BLaER1 treated with 17β-estradiol and CSF1 and Interleukin-3, amounts not matched to agents 10 nM and 100 nM (cell line): Measurements from ENCODE around the gene ZNF423.

Source experiments
- H3K27ac ChIP-seq, 11 experiments: shearing (Covaris generic); formaldehyde crosslinking; 2 replicates each; pipeline ENCODE4 v1.8.1; 2022
- H3K27me3 ChIP-seq, 11 experiments: shearing (Covaris generic); formaldehyde crosslinking; 2 replicates each; pipeline ENCODE4 v1.8.1; 2022
- H3K36me3 ChIP-seq, 11 experiments: shearing (Covaris generic); formaldehyde crosslinking; 2 replicates each; pipeline ENCODE4 v1.8.1; 2022
- H3K4me1 ChIP-seq, 10 experiments: shearing (Covaris generic); formaldehyde crosslinking; 2 replicates each; pipeline ENCODE4 v1.8.1; 2022
- H3K4me2 ChIP-seq, 11 experiments: shearing (Covaris generic); formaldehyde crosslinking; 2 replicates each; pipeline ENCODE4 v1.8.1; 2022
- H3K4me3 ChIP-seq, 10 experiments: shearing (Covaris generic); formaldehyde crosslinking; 2 replicates each; pipeline ENCODE4 v1.8.1; 2022
- H3K9ac ChIP-seq, 11 experiments: shearing (Covaris generic); formaldehyde crosslinking; 2 replicates each; pipeline ENCODE4 v1.8.1; 2022
- H3K9me3 ChIP-seq, 11 experiments: shearing (Covaris generic); formaldehyde crosslinking; replicated peaks in 1 of 11; 2 replicates each; pipeline ENCODE4 v1.8.1; 2022
- H4K20me1 ChIP-seq, 11 experiments: shearing (Covaris generic); formaldehyde crosslinking; 2 replicates each; pipeline ENCODE4 v1.8.1; 2022
- Cebpa-rat ChIP-seq, 11 experiments: shearing (Covaris generic); IDR thresholded peaks; 2 replicates each; pipeline ENCODE4 v1.8.1; 2022

ZNF423 gene

GRCh38 chr16:49478616-49479015 lies 377.3 kb downstream of the ZNF423 start:
- Histone ChIP-seq H3K36me3 (no peaks in the 10 kb centered on the region), H4K20me1 (no peaks in the 10 kb centered on the region), H3K9ac (no peak overlapping the region), H3K4me2 (peak overlapping the region in 10 of 11 experiments; percentile 4 to 95 (median 72); a peak in 17 of 22 replicates), H3K27me3 (no peaks in the 10 kb centered on the region), H3K9me3 (peaks cover 0 to 7% (median 0%) of the 10 kb centered on the region in 11 experiments; a peak in 1 of 22 replicates), H3K27ac (peak overlapping the region in 3 of 11 experiments; percentile 50 to 66 (median 58); a peak in 4 of 22 replicates), H3K4me3 (no peak overlapping the region), H3K4me1 (peaks cover under 1 to 37% (median 31%) of the 10 kb centered on the region in 10 experiments; a peak in 19 of 20 replicates)
- TF ChIP-seq Cebpa-rat (IDR thresholded peaks at IDR 0.05) = no peak

GRCh38 chr16:49478107-49478506 lies 377.8 kb downstream of the ZNF423 start:
- Histone ChIP-seq H3K27ac (peak overlapping the region in 4 of 11 experiments; percentile 12 to 66 (median 54); a peak in 8 of 22 replicates), H3K36me3 (no peaks in the 10 kb centered on the region), H3K4me3 (no peak overlapping the region), H3K27me3 (no peaks in the 10 kb centered on the region), H3K9ac (no peak overlapping the region), H3K9me3 (peaks cover 0 to 7% (median 0%) of the 10 kb centered on the region in 11 experiments; a peak in 1 of 22 replicates), H3K4me1 (peaks cover 0 to 32% (median 27%) of the 10 kb centered on the region in 10 experiments; a peak in 16 of 20 replicates), H4K20me1 (no peaks in the 10 kb centered on the region), H3K4me2 (peak overlapping the region in 10 of 11 experiments; percentile 4 to 95 (median 72); a peak in 17 of 22 replicates)
- TF ChIP-seq Cebpa-rat (IDR thresholded peaks at IDR 0.05) = peak in 1 of 11 experiments; percentile 28; a peak in 1 of 22 replicates

GRCh38 chr16:49477250-49477895 lies 378.5 kb downstream of the ZNF423 start:
- peak overlapping the region in 8 of 11 experiments; percentile 59 to 95 (median 72); a peak in 15 of 22 replicates for H3K4me2 ChIP-seq
- no peaks in the 10 kb centered on the region for H3K36me3 ChIP-seq
- peaks cover 0 to 25% (median 21%) of the 10 kb centered on the region in 10 experiments; a peak in 16 of 20 replicates for H3K4me1 ChIP-seq
- peaks cover 0 to 7% (median 0%) of the 10 kb centered on the region in 11 experiments; a peak in 1 of 22 replicates for H3K9me3 ChIP-seq
- no peak for TF ChIP-seq Cebpa-rat (IDR thresholded peaks at IDR 0.05)
- H3K4me3 ChIP-seq = no peak overlapping the region
- H3K27me3 ChIP-seq = no peaks in the 10 kb centered on the region
- peak overlapping the region in 5 of 11 experiments; percentile 12 to 66 (median 50); a peak in 8 of 22 replicates for H3K27ac ChIP-seq
- no peak overlapping the region for H3K9ac ChIP-seq
- no peaks in the 10 kb centered on the region for H4K20me1 ChIP-seq

- no peak overlapping the region for H3K4me3 ChIP-seq
- H3K4me2 ChIP-seq = no peak overlapping the region; a peak in 1 of 22 replicates
- H3K27ac ChIP-seq = no peak overlapping the region
- H3K27me3 ChIP-seq = no peaks in the 10 kb centered on the region
- peaks cover 0 to 33% (median 27%) of the 10 kb centered on the region in 10 experiments; a peak in 16 of 20 replicates for H3K4me1 ChIP-seq
- no peak for TF ChIP-seq Cebpa-rat (IDR thresholded peaks at IDR 0.05)
- no peaks in the 10 kb centered on the region for H4K20me1 ChIP-seq
- no peaks in the 10 kb centered on the region for H3K36me3 ChIP-seq
- peaks cover 0 to 7% (median 0%) of the 10 kb centered on the region in 11 experiments; a peak in 1 of 22 replicates for H3K9me3 ChIP-seq
- no peak overlapping the region for H3K9ac ChIP-seq
Measured at GRCh38 chr16:49474741-49475140, 381.2 kb downstream of the ZNF423 start.

- Histone ChIP-seq H3K9me3 (peaks cover 0 to 7% (median 0%) of the 10 kb centered on the region in 11 experiments; a peak in 1 of 22 replicates), H3K4me3 (no peak overlapping the region), H4K20me1 (no peaks in the 10 kb centered on the region), H3K36me3 (no peaks in the 10 kb centered on the region), H3K27me3 (no peaks in the 10 kb centered on the region), H3K9ac (no peak overlapping the region), H3K4me2 (no peak overlapping the region), H3K27ac (no peak overlapping the region), H3K4me1 (peaks cover 0 to 43% (median 35%) of the 10 kb centered on the region in 10 experiments; a peak in 16 of 20 replicates)
- no peak for TF ChIP-seq Cebpa-rat (IDR thresholded peaks at IDR 0.05)
Measured at GRCh38 chr16:49473773-49474172, 382.1 kb downstream of the ZNF423 start.

- Histone ChIP-seq H3K36me3 (no peaks in the 10 kb centered on the region), H3K4me1 (peaks cover 0 to 43% (median 35%) of the 10 kb centered on the region in 10 experiments; a peak in 16 of 20 replicates), H3K4me3 (no peak overlapping the region), H3K9me3 (peaks cover 0 to 7% (median 0%) of the 10 kb centered on the region in 11 experiments; a peak in 1 of 22 replicates), H4K20me1 (no peaks in the 10 kb centered on the region), H3K27me3 (no peaks in the 10 kb centered on the region), H3K9ac (no peak overlapping the region), H3K27ac (no peak overlapping the region), H3K4me2 (no peak overlapping the region)
- TF ChIP-seq Cebpa-rat (IDR thresholded peaks at IDR 0.05) = no peak
Measured at GRCh38 chr16:49473131-49473530, 382.8 kb downstream of the ZNF423 start.

GRCh38 chr16:49472598-49472997 lies 383.3 kb downstream of the ZNF423 start:
- Histone ChIP-seq H3K4me3 (no peak overlapping the region), H3K4me2 (no peak overlapping the region), H3K9me3 (peaks cover 0 to 7% (median 0%) of the 10 kb centered on the region in 11 experiments; a peak in 1 of 22 replicates), H3K27ac (no peak overlapping the region), H3K4me1 (peaks cover 0 to 43% (median 35%) of the 10 kb centered on the region in 10 experiments; a peak in 16 of 20 replicates), H3K36me3 (no peaks in the 10 kb centered on the region), H3K27me3 (no peaks in the 10 kb centered on the region), H3K9ac (no peak overlapping the region), H4K20me1 (no peaks in the 10 kb centered on the region)
- TF ChIP-seq Cebpa-rat (IDR thresholded peaks at IDR 0.05) = no peak

- Histone ChIP-seq H4K20me1 (no peaks in the 10 kb centered on the region), H3K27me3 (no peaks in the 10 kb centered on the region), H3K36me3 (no peaks in the 10 kb centered on the region), H3K27ac (no peak overlapping the region), H3K9me3 (0 out of 22 replicates have a peak, but pooled peaks cover 0 to 1% (median 0%) of the 10 kb centered on the region in 11 experiments), H3K4me2 (no peak overlapping the region; a peak in 1 of 22 replicates), H3K4me1 (peaks cover 0 to 54% (median 40%) of the 10 kb centered on the region in 10 experiments; a peak in 15 of 20 replicates), H3K4me3 (no peak overlapping the region), H3K9ac (no peak overlapping the region)
- TF ChIP-seq Cebpa-rat (IDR thresholded peaks at IDR 0.05) = no peak
Measured at GRCh38 chr16:49471038-49471727, 384.7 kb downstream of the ZNF423 start.
